Ovary (tissue), 3 donors: ENCODE measurements around the gene LMO1.

Experiments
- CTCF ChIP-seq, 3 donors: fragments of 450-650 bp in 2 of 3; fragments of 200-600 bp in 1 of 3; IDR thresholded peaks; one replicate each; pipeline versions ENCODE4 v1.5.1 to v1.8.0; 2016 to 2022; ENCODE audit warnings: antibody characterized with exemption in 3 of 3, mild to moderate bottlenecking in 1 of 3
- POLR2A ChIP-seq: fragments of 450-650 bp; IDR thresholded peaks from one replicate; pipeline ENCODE4 v1.6.1; 2017; ENCODE audit warnings: antibody characterized with exemption, mild to moderate bottlenecking, moderate library complexity
- donor health status: DM: no; HTN: no; CAD: no.

- no peak for TF ChIP-seq CTCF (IDR thresholded peaks at IDR 0.05)
- no peak for TF ChIP-seq POLR2A
These were observed 24.0 kb downstream of the LMO1 start for GRCh38 chr11:8239536-8240228.
